ENCODE results near the gene AFF2.

AFF2 gene

GRCh38 chrX:149032449-149032848, 532.0 kb downstream of the AFF2 start:
- no peak for DNase-seq

GRCh38 chrX:149036086-149036485, 535.7 kb downstream of the AFF2 start:
- DNase-seq = no peak

GRCh38 chrX:149037281-149037870, 537.0 kb downstream of the AFF2 start:
- DNase-seq = no peak

- DNase-seq = no peak
Observed at GRCh38 chrX:149039057-149039456, 538.6 kb downstream of the AFF2 start.

GRCh38 chrX:149040873-149041535, 540.6 kb downstream of the AFF2 start:
- DNase-seq = no peak

GRCh38 chrX:149043401-149043800, 543.0 kb downstream of the AFF2 start:
- DNase-seq = no peak

GRCh38 chrX:149044471-149044870, 544.1 kb downstream of the AFF2 start:
- no peak for DNase-seq

- no peak for DNase-seq
Observed at GRCh38 chrX:149045645-149046210, 545.3 kb downstream of the AFF2 start.
